D721Med (cell line): ENCODE results near the gene SCAMP2.

ENCODE experiments used
- DNase-seq: peaks from one replicate; pipeline ENCODE4 v3.0.0; 2011; ENCODE audit warnings: low spot score; ENCODE audit not compliant: insufficient read length
- FAIRE-seq: peaks from 2 replicates; lab custom pipeline; 2011; peaks lifted over from hg19 to GRCh38; lab: Jason Lieb, UNC
- CTCF ChIP-seq: IDR thresholded peaks from 2 replicates; pipeline ENCODE4 v1.5.1; 2012; ENCODE audit warnings: mild to moderate bottlenecking, control low read depth; ENCODE audit not compliant: insufficient read depth; ENCODE audit errors: missing control alignments

SCAMP2 gene

GRCh38 chr15:74801311-74801997 lies 71.7 kb downstream of the SCAMP2 start:
- no peak for TF ChIP-seq CTCF
- FAIRE-seq (no peak), DNase-seq (no peak)

GRCh38 chr15:74800559-74801094 lies 72.5 kb downstream of the SCAMP2 start:
- DNase-seq (no peak), FAIRE-seq (no peak)
- no peak for TF ChIP-seq CTCF

GRCh38 chr15:74799856-74800558 lies 73.2 kb downstream of the SCAMP2 start:
- TF ChIP-seq CTCF: peak; percentile 76
- FAIRE-seq (no peak), DNase-seq (peak; percentile 81)

- TF ChIP-seq CTCF: peak; percentile 7
- FAIRE-seq (no peak), DNase-seq (no peak)
Observed at GRCh38 chr15:74799255-74799855, 73.8 kb downstream of the SCAMP2 start.

GRCh38 chr15:74798388-74799254 lies 74.5 kb downstream of the SCAMP2 start:
- TF ChIP-seq CTCF: no peak
- no peak for DNase-seq
- no peak for FAIRE-seq

- DNase-seq (no peak), FAIRE-seq (no peak)
- no peak for TF ChIP-seq CTCF
Observed at GRCh38 chr15:74795966-74796625, 77.1 kb downstream of the SCAMP2 start.
